Measurements from ENCODE around the gene CCT6B.

The CCT6B gene

GRCh38 chr17:34883106-34884000 is 77.9 kb downstream of the CCT6B start:
- no peak overlapping the region for H3K4me3 ChIP-seq (ENCODE audit: low read depth, low read length)
- H3K4me1 ChIP-seq (ENCODE audit: control insufficient read depth, insufficient read depth, low read length): peaks cover 18% of the 10 kb centered on the region
- H3K27me3 ChIP-seq (ENCODE audit: control insufficient read depth, insufficient read depth, low read length): peaks cover 13% of the 10 kb centered on the region; the same call in 1 of the 2 replicates
- H3K9me3 ChIP-seq (ENCODE audit: control insufficient read depth, insufficient read depth, low read depth, low read length): no peaks in the 10 kb centered on the region
- no peak overlapping the region for H3K9ac ChIP-seq (ENCODE audit: low read length)
- no peaks in the 10 kb centered on the region for H3K36me3 ChIP-seq (ENCODE audit: control insufficient read depth, insufficient read depth, low read length)
- no peak overlapping the region for H3K27ac ChIP-seq (ENCODE audit: low read depth, low read length)

GRCh38 chr17:34879146-34879545 is 82.1 kb downstream of the CCT6B start:
- H3K27ac ChIP-seq (ENCODE audit: low read depth, low read length): no peak overlapping the region

More at GRCh38 chr17:34879146-34879545, 82.1 kb downstream of the CCT6B start:
- H3K9ac ChIP-seq (ENCODE audit: low read length): no peak overlapping the region
- peaks cover 10% of the 10 kb centered on the region; the same call in 1 of the 2 replicates for H3K27me3 ChIP-seq (ENCODE audit: control insufficient read depth, insufficient read depth, low read length)
- no peaks in the 10 kb centered on the region for H3K36me3 ChIP-seq (ENCODE audit: control insufficient read depth, insufficient read depth, low read length)
- H3K4me3 ChIP-seq (ENCODE audit: low read depth, low read length): no peak overlapping the region
- H3K9me3 ChIP-seq (ENCODE audit: control insufficient read depth, insufficient read depth, low read depth, low read length): no peaks in the 10 kb centered on the region
- peaks cover 17% of the 10 kb centered on the region for H3K4me1 ChIP-seq (ENCODE audit: control insufficient read depth, insufficient read depth, low read length)

All from HUES6 (cell line).